Middle frontal gyrus (tissue), 1 donor: ENCODE measurements around the gene ZNF799.
"Not testable (repeated sequence)": the region's sequence is repeated elsewhere in the genome, so short reads cannot be mapped to it uniquely, and the experiment has no call there.

Experiments
- DNase-seq: peaks from one replicate; pipeline ENCODE4 v3.0.0-alpha.2; 2015; ENCODE audit warnings: low spot score; ENCODE audit errors: extremely low spot score

ZNF799 gene

DNA sequence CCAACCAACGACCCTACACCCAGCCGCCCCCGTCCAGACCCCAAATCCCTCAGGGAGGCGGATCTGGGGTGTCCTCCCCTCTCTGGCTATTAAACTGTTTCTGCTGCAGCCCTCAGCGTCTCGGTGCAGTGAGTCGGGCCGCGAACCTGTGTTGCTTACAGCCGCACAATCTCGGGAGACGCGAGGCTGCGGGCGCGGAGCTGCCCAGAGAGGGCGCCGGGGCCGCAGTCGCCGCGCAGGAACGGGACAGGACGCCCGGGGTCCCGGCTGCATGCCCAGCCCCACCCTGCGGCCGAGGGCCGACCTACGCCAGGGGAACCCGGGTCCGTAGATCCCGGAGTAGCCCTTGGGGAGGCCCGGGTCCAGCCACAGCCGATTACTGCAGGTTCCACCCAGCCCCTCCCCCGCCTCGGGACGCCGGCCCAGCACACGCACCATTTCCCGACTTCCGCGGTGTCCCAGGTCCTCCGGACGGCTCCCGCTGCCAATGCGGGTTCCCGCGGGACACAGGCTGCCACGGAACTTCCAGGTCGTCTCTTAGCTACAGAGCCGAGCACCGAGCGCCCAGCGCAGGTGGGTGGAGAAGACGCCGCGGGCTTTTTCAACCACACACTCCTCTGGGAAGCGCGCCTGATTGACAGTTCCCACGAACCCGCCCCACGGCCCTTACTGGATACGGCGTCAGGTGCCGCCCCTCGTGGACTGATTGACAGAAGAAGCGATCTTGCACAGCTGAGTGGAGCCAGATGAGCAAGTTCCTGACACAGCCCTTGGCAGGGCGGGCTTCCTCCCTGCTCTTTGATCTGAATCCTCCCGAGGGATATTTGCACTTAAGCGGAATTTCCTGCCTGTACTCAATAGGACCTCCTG, at the start of gene ZNF799:
TSS of gene ZNF799 (minus strand) at position 639 of the 870 bp plus-strand sequence. CDS start at position 438, 201 bp downstream.
- peak; percentile 95 for DNase-seq

DNA sequence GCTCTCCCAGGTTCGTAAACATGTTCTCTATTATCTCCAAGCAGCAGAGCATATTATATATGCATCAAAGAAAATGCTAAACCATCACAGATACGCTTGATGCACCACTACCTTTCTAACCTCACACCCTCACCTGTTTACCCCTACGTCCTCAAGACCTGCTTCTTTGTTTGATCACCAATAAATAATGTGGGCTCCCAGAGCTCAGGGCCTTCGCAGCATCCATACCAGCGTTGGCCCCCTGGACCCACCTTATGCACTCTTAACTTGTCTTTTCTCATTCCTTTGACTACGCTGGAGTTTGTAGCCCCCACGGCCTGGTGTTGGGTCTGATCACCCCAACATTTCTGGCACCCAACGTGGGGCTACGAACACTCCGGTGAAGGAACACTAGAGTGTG, 49.8 kb upstream of the ZNF799 start:
- DNase-seq: no peak

DNA sequence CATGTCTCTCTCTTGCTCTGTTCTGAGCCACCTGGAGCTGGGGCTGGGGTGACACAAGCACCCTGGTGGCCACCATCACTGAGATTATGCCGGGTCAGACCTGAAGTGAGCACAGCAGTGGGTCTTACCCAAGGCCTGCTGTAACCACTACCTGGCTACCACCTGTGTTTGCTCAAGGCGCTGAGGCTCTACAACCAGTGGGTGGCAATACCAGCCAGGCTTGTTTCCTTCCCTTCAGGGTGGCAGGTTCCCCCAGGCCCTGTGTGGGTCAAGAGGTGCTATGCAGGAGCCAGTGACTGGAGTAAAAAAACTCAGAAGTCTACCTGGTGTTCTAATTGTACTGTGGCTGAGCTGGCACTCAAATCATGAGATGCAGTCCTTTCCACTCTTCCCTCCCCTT, 47.7 kb upstream of the ZNF799 start:
- DNase-seq: no peak

DNA sequence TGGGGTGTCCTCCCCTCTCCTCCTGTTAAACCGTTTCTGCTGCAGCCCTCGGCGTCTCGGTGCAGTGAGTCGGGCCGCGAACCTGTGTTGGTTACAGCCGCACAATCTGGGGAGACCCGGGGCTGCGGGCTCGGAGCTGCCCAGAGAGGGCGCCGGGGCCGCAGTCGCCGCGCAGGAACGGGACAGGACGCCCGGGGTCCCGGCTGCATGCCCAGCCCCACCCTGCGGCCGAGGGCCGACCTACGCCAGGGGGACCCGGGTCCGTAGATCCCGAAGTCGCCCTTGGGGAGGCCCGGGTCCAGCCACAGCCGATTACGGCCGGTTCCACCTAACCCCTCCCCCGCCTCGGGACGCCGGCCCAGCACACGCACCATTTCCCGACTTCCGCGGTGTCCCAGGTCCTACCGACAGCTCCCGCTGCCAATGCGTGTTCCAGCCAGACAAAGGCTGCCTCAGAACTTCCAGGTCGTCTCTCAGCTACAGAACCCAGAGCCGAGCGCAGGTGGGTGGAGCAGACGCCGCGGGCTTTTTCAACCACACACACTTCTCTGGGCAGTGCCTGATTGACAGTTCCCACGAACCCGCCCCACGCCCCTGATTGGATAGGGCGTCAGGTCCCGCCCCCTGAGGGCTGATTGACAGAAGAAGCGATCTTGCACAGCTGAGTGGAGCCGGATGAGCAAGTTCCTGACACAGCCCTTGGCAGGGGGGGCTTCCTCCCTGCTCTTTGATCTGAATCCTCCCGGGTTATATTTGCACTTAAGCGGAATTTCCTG, 39.7 kb upstream of the ZNF799 start, which contains the start of gene ZNF443:
TSS of gene ZNF443 (minus strand) at position 481 of the 776 bp plus-strand sequence. CDS start at position 374, 107 bp downstream.
- peak; percentile 96 for DNase-seq

DNA sequence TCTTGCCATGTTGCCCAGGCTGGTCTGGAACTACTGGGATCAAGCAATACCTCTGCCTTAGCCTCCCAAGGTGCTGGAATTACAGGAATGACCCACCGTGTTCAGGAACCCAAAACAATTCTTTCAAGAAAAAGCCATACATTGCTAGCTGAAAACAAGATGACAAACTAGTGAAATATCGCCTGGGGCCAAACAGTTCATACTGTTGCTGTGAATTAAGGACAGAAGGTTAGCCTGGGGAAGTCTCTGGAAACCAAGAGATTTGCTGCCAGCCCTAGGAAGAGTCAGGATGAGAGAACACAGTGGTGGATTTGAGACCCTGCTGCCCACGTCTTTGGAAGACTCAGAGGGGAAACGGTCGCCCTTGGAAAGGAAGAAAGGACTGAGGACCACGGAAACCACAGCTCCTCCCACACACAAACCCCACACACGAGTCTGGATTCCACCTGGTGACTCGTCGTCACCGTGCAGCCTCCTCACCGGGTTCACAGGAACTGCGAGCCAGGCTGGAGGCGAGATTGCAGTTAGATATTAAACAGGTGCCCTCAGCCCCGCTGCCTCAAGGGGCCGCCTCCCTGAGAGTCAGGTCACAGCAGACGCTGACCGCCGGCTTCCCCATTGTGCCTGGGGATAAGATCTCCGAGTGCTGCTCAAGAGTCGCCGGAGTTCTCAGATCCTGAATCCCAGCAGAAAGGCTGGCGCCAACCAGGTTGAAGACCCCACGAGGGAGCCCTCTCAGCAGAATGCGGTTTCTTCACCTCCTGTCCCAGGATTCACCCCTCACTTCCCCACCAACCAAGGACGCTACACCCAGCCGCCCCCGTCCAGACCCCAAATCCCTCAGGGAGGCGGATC, 38.8 kb upstream of the ZNF799 start:
- DNase-seq: not testable (repeated sequence)

DNA sequence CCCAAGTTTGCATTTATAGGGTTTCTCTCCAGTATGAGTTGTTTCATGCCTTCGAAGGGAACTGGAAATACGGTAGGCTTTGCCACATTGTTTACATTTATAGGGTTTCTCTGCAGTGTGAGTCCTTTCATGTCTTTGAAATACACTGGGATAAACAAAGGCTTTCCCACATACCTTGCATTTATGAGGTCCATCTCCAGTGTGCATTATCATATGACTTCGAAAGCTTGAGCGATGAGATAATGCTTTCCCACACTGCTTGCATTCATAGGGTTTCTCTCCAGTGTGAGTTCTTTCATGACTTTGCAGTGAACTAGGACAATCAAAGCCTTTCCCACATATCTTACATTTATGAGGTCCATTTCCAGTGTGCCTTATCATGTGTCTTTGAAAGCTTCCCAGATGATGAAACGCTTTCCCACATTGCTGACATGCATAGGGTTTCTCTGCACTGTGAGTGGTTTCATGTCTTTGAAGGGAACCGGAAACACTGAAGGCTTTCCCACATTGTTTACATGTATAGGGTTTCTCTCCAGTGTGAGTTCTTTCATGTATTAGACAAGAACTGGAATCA, 29.7 kb upstream of the ZNF799 start:
- DNase-seq: not testable (repeated sequence)

DNA sequence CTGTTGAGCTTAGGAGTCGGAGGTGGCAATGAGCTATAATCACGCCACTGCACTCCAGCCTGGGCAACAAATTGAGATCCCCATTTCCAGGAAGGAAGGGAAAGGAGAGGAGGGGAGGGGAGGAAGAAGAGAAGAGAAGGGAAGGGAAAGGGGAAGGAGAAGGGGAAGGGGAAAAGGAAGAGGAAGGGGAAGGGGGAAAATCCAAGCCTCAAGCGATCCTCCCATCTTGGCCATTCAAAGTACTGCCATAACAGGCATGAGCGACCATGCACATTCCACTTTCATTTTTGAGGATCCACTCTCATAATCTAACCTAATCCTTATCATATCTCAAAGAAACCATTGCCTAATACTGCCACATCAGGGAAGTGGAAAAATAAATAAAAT, 24.8 kb upstream of the ZNF799 start:
- no peak for DNase-seq

DNA sequence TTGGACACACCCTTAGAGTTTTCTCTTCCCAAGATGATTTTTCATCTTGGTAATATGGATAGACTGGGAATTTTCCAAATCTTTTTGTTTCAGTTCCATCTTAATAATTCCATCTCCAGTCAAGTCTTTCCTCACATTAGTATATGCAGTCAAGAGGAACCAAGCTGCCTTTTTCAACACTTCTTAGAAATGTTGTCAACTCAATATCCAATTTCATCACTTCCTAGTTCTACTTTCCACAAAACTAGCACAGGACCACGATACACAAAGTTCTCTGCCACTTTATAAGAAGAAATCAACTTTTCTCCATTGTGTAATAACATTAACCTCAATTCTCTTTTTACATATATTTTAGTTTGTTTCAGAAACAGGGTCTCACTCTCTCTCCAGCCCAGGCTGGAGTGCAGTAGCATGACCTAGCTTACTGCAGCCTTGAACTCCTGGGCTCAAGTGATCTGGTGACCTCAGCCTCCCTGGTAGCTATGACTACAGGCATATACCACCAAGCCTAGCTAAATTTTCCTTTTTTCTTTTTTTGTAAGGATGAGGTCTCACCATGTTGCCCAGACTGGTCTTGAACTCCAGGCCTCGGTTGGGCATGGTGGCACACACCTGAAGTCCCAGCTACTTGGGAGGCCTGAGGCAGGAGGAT, 24.3 kb upstream of the ZNF799 start:
- DNase-seq: no peak

DNA sequence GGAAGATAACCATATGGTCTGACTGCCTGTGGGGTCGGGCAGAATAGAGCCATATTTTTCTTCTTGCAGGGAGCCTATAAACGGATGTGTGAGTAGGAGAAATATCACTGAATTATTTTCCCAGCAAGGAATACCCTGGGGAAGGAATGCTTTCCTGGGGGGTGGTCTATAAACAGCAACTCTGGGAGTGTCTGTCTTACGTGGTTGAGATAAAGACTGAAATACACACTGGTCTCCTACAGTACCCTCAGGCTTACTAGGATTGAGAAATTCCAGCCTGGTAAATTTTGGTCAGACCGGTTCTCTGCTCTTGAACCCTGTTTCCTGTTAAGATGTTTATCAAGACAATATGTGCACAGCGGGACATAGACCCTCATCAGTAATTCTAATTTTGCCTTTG, 16.2 kb upstream of the ZNF799 start:
- not testable (repeated sequence) for DNase-seq

DNA sequence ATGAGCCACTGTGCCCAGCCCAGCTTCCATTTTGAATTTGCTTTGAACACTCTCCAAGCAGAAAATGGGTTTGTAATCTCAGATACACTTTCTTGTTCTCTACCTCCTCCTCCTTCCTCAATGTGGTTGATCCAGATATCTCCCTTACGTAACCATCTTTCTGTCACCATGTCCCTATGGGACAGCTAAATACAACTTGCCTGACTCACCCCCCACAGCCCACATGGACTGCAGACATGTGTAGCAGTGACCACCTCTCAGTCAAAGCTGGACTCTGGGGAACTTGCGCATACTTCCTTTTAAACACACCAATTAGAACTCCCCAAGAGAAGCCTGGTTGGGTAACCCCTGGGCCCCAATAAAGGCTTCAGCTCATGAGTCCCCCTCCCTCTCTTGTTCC, 10.8 kb upstream of the ZNF799 start:
- DNase-seq: no peak

DNA sequence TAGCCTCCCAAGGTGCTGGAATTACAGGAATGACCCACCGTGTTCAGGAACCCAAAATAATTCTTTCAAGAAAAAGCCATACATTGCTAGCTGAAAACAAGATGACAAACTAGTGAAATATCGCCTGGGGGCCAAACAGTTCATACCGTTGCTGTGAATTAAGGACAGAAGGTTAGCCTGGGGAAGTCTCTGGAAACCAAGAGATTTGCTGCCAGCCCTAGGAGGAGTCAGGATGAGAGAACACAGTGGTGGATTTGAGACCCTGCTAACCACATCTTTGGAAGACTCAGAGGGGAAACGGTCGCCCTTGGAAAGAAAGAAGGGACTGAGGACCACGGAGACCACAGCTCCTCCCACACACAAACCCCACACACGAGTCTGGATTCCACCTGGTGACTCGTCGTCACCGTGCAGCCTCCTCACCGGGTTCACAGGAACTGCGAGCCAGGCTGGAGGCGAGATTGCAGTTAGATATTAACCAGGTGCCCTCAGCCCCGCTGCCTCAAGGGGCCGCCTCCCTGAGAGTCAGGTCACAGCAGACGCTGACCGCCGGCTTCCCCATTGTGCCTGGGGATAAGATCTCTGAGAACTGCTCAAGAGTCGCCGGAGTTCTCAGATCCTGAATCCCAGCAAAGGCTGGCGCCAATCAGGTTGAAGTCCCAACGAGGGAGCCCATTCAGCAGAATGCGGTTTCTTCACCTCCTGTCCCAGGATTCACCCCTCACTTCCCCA, 1.0 kb downstream of the ZNF799 start:
- DNase-seq: not testable (repeated sequence)

DNA sequence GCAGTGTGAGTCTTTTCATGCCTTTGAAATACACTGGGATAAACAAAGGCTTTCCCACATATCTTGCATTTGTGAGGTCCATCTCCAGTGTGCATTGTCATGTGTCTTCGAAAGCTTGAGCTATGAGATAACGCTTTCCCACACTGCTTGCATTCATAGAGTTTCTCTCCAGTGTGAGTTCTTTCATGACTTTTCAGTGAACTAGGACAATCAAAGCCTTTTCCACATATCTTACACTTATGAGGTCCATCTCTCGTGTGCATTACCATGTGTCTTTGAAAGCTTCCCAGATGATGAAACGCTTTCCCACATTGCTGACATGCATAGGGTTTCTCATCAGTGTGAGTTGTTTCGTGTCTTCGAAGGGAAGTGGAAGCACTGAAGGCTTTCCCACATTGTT, 9.9 kb downstream of the ZNF799 start:
- DNase-seq: not testable (repeated sequence)

DNA sequence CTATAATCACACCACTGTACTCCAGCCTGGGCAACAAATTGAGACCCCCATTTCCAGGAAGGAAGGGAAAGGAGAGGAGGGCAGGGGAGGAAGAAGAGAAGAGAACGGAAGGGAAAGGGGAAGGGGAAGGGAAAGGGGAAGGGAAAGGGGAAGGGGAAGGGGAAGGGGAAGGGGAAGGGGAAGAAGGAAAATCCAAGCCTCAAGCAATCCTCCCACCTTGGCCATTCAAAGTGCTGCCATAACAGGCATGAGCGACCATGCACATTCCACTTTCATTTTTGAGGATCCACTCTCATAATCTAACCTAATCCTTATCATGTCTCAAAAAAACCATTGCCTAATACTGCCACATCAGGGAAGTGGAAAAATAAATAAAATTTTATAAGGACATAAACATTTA, 14.7 kb downstream of the ZNF799 start:
- DNase-seq: not testable (repeated sequence)

DNA sequence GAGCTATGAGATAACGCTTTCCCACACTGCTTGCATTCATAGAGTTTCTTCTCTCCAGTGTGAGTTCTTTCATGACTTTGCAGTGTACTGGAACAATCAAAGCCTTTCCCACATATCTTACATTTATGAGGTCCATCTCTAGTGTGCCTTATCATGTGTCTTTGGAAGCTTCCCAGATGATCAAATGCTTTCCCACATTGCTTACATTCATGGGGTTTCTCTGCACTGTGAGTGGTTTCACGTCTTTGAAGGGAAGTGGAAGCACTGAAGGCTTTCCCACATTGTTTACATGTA, 20.7 kb downstream of the ZNF799 start:
- no peak for DNase-seq

DNA sequence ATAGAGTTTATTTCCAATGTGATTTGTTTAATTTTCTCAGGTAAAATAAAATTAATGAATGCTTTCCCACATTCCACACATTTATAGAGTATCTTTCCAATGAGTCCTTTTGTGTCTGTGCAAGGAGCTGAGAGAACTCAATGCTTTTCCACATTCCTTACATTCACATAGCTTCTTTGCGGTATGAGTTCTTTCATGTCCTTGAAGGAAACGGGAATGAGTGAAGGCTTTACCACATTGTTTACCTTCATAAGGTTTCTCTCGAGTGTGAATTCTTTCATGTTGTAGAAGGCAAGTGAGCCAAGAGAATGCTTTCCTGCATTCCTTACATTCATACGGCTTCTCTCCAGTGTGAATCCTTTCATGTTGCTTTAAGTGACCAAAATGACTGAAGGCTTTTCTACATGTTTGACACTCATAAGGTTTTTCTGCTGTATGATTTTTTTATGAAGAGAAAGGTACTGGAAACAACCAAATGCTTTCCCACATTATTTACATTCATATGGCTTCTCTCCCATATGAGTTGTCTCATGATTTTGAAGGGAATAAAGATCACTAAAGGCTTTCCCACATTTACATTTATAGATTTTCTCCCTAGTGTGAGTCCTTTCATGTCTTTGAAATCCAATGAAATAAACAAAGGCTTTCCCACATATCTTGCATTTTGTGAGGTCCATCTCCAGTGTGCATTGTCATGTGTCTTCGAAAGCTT, 21.2 kb downstream of the ZNF799 start:
- no peak for DNase-seq

DNA sequence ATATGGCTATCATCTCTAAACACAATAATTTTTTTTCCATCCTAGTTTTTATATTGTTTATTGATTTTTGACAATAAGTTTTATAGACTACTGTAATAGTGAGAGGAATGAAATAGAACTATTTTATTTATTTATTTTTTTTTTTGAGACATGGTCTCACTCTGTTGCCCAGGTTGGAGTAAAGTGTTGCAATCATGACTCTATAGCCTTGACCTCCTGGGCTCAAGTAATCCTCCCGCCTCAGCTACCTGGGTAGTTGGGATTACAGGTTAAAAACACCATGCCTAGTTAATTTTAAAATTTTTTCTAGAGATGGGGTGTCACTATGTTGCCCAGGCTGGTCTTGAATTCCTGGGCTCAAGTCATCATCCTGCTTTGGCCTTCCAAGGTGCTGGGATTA, 27.0 kb downstream of the ZNF799 start:
- no peak for DNase-seq

DNA sequence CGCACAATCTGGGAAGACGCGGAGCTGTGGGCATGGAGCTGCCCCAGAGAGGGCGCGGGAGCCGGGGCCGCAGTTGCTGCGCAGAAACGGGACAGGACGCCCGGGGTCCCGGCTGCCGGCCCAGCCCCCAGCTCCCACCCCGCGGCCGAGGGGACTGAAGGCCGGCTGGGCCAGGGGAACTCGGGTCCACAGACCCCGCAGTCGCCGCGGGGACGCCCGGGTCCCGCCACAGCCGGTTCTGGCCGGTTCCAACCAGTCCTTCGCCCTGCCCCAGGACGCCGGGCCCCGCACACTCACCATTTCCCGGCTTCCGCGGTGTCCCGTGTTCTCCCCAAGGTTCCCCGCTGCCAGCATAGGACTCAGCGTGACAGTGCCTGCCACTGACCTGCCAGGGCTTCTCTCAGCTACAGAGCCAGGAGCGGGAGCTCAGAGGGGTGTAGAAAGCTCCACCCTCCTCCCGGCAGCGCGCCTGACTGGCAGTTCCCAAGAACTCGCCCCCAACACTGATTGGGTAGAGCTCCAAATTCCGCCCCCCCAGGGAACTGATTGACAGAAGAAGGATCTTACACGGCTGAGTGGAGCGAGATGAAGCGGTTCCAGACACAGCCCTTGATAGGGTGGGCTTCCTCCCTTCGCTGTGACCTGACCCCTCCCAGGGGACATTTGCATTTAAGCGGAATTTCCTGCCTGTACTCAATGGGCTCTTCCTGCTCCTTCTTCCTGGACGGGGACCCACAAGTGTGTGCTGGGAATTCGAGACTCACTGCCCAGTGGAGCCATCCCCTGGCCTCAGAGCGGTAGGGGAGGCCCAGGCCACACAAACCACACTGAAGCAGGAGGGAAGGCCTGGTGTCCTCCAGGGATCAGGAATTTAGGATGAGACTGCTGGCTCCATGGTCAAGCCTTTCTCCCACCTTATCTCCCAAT, 35.6 kb downstream of the ZNF799 start, which contains the start of gene ZNF442:
TSS of gene ZNF442 (minus strand) at position 448 of the 927 bp plus-strand sequence. CDS start 2,052 bp downstream, outside the sequence.
- DNase-seq: peak; percentile 90
